ENCODE measurements around the gene SUMO4.

The SUMO4 gene

GRCh38 chr6:149392093-149392492, 8.0 kb upstream of the SUMO4 start:
- DNase-seq = no peak

- no peak for DNase-seq
These were observed 7.5 kb upstream of the SUMO4 start for GRCh38 chr6:149392535-149392934.

DNA sequence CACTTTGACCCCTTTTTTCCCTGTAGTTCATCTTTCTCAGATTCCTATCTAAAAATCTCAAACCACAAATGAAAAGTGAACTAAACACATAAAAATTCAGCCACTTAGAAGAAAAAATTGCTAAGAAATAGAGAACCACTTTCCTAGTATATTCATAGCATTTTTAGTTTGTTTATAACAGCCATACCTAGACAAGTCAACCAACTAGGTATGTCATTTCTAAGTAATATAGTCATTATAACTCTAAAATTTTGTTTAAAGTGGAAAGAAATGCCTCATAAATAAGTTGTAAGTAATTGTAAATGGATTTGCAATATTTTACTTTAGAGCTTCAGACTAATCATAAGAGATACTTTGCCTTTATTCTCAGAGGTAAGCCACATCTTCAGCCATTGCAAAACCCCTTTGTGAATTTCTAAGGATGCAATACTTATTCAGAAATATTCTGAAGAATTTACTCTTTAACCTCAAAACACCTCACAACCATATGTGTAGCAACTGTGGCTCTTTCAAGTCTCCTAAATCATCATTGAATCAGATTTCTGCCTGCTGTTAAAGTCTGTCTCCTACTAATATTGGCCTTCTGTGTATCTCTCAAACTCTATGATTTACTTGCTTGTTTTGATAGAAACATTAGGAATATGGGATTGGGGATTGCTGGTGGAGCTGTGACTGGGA, 6.9 kb upstream of the SUMO4 start:
- DNase-seq = no peak

- no peak for DNase-seq
These were observed 4.9 kb upstream of the SUMO4 start for GRCh38 chr6:149395185-149395584.

DNA sequence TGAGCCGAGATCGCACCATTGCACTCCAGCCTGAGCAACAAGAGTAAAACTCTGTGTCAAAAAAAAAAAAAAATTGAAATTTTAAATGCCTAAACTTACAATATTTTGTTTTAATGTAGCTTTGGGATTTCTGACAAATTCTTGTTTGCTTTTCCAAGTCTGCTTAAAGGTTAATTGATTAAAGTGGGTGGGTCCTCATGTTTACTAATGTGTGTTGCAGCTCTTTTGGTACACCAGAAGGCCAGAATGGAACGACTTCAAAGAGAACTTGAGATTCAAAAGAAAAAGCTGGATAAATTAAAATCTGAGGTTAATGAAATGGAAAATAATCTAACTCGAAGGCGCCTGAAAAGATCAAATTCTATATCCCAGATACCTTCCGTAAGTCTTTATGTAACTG, 2.7 kb upstream of the SUMO4 start:
- DNase-seq = no peak

DNA sequence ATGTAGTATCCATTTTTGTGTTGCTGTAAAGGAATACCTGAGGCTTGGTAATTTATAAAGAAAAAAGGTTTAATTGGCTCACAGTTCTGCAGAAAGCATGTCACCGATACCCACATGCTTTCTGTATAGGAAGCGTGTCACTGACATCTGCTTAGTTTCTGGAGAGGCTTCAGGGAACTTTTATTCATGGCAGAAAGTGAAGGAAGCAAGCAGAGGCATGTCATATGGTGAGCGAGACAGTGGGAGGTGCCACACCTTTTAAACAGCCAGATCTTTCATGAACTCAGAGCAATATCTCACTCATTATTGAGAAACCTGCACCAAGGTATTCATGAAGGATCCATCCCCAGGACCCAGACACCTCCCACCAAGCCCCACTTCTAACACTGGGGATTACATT, 3.5 kb downstream of the SUMO4 start:
- DNase-seq = no peak

DNA sequence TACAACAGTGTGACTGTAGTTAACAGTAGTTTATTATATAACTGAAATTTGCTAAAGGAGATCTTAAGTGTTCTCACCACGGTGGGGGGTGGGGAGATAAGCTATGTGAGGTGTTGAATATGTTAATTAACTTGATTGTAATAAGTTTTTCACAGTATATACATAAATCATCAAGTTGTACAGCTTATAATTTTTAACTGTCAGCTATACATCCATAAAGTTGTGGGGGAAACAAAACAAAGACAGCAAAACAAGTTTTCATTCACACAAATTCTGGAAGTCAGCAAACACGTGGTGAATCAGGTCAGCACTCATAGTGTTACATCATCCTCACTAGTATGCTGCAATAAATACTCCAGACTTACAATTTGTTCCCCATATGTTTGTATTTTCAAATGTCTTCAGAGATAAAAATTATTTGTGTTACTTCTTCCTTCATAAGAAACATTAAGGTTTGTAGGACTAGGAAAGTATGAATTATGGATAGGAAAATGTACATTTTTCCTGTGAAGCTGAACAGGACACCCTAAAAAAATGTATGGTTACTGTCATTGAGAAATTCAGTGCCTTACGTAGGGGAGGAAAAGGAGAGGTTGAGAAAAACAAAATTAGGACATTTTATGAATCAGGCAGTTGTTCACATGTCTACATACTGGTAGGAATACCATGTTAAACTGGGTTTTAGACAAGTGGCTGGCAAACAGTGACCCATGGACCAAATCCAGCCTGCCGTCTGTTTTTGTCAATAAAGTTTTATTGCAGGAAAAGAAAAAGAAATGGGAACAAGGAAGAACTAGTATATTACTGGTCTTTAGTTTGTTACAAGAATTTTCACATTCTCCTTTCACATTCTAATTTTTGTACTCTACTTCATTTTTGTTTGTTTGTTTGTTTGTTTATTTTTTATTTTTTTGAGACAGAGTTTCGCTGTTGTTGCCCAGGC, 6.0 kb downstream of the SUMO4 start:
- DNase-seq = peak; percentile 26

DNA sequence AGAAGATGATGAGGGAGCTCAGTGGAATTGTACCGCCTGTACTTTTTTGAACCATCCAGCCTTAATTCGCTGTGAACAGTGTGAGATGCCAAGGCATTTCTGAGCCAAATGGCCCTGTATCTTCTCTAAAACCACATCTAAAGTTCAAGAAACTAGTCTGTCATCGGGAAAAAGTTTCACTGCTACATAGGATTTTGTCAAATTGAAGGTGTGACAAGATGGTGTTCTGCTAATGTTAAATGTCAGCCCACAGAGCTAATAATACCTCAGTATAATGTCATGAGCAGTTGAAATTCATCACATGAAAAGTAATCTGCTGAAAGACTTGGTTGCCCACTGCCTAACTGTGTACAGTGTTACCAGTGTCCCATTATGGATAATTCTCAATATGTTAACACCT, 9.6 kb downstream of the SUMO4 start:
- DNase-seq = no peak

- no peak for DNase-seq
These were observed 10.5 kb downstream of the SUMO4 start for GRCh38 chr6:149410557-149410956.

DNA sequence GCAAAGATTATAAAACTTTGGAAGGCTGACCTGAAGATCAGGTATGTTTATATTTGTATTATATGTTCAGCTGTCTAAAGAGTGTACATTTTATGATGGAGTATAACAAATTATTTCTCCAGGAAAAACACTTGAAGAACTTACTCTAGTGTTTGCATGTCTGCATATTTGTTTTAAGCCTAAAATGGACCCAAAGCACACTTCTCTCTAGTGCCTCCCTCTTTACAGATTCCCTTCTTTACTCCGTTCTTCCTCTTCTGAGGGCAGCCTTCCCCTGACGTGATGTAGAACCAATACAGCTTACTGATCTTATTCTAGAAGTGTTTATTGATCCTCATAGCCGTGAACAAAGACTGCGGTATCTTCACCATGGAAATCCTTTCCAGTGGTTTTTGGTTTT, 13.9 kb downstream of the SUMO4 start:
- no peak for DNase-seq

DNA sequence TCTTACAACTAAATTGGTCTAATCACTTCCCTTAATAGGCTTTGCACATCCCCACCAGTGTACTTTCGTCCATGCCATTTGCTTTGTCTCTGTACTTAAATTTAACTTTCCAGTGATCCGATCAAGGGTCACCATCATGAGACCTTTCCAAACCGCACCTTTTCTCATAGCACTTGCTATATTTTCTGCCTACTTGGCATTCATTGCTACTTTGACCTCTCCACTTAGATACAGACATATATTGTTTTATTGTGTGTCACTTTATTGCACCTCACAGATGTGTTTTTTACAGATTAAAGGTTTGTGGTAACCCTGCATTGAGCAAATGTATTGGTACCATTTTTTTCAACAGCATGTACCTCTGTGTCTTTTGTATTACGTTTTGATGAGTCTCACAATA, 14.8 kb downstream of the SUMO4 start:
- DNase-seq = no peak

DNA sequence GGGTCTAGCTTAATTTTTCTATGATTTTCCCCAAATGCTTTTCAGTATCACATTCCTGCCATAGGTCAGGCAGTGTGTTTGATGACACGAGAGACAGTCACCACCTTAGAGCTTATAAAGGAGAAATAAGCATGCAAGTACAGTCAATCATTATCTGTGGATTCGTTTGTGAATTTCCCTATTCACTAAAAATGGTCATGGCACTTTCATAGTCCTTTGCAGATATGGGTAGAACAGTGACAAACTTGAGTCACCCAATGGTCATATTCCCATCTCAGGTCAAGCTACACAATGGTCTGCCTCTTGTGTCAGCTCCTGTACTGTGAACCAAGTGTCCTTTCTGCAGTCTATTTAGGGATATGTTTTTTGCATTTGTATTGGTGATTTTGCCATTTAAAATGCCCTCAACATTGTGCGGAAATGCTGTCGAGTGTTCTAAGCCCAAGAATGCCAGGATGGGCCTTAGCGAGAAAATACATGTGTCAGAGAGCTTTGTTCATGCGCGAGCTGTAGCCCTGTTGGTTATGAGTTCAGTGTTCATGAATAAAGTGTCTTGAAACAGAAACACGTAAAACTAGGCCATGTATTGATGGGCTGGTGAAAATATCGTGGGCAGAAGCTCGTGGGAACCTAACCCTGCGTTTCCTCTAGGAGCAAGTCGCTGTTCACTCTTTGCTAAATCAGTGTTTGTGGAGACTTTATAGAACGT, 19.8 kb downstream of the SUMO4 start:
- no peak for DNase-seq

- peak; percentile 30 for DNase-seq
These were observed 21.1 kb downstream of the SUMO4 start for GRCh38 chr6:149421132-149421531.

DNA sequence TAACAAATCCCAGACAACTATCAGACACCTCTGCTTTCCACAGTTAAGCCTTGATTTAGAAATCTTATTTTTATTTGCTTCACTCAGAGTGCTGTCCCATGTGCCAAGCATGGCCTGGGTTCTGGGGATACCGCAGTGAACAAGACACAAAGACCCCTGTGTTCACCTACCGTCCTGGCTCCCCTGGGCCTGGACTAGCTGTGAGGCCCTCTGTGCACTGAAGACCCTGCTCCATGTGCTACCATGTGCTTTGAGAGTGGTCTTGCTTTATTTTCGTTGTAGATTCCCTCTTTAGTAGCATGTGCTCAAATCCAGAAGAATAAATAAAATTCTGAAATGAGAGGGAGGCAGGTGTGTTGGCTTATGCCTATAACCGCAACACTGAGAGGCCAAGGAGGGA, 22.5 kb downstream of the SUMO4 start:
- DNase-seq = no peak

GRCh38 chr6:149423964-149424440, 23.9 kb downstream of the SUMO4 start:
- DNase-seq = no peak

- no peak for DNase-seq
These were observed 25.2 kb downstream of the SUMO4 start for GRCh38 chr6:149425224-149425623.

DNA sequence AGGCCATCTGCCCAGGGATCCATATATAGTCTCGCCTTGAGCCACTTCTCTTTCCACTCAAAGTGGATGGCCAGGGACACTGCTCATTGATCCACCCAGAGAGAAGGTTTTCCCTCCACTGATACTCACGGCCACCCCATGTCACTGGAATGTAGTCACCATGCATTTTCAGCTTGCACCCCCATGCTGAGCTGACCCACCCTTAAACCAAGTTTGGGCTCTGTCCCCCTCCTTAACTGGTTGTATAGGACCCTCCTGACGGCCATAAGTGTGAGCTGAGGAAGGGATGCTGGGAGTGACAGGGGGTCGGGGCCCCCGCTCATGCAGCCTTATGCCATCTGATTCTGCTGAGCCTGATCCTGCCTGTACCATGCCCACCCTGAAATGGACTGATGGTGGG, 25.7 kb downstream of the SUMO4 start:
- DNase-seq = no peak

DNA sequence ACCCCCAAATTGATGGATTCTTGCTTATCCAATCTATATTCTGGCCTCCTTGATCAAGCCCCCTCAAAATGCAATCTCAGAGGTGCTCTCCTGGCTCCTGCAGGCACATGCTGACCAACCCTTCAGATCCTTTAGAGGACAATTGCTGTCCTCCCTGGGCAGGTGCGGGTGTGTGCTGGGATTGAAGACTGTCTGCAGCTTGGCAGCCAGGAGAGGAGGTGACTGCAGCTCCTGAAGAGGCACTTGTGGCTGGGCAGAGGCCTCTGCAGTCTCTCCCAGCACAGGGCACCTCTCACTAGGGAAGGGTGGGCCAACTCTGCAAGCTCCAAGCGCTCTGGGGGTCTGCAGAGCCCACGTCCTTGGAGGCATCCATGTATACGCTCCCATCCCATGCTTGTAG, 28.5 kb downstream of the SUMO4 start:
- no peak for DNase-seq

DNA sequence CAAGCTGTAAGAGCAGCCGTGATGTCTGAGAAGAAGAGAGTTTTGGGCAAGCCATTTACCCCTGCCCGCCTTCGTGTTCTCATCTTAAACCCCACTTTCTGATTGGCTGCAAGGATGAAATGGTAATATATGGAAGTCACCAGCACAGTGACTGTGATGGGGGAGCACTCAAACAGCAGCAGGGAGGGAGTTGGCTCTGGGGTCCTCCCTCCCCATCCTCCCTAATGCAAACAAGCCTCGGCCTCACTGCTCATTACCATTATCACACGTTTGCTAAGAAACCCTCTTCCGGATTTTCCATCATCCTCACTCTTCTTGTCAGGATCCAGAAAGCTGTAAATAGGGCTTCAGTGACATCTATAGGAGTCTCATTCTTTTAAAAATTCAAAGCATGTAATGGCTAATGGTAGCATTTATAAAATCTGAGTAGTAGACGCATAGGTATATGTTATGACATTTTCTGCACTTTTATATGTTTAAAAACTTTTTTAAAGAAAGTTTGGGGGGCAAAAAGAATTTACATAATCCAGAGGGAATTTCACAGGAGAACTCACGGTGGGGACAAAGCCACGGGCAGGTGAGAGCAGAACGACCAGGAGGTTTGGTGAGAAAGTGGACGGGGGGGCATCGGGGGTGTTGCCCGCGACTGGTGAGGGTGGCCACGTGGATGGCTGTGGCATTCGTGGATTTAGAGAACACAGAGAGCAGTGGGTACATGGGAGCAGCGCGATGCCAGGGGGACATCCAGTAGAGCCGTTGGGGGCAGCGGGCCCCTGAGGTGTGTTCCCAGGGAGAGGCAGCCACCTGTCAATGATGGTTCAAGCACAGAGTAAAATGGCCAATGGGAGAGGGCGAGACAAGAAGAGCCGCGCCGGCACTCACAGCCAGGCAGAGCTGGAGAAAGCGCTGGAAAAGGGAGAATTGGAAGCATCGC, 29.6 kb downstream of the SUMO4 start:
- no peak for DNase-seq

DNA sequence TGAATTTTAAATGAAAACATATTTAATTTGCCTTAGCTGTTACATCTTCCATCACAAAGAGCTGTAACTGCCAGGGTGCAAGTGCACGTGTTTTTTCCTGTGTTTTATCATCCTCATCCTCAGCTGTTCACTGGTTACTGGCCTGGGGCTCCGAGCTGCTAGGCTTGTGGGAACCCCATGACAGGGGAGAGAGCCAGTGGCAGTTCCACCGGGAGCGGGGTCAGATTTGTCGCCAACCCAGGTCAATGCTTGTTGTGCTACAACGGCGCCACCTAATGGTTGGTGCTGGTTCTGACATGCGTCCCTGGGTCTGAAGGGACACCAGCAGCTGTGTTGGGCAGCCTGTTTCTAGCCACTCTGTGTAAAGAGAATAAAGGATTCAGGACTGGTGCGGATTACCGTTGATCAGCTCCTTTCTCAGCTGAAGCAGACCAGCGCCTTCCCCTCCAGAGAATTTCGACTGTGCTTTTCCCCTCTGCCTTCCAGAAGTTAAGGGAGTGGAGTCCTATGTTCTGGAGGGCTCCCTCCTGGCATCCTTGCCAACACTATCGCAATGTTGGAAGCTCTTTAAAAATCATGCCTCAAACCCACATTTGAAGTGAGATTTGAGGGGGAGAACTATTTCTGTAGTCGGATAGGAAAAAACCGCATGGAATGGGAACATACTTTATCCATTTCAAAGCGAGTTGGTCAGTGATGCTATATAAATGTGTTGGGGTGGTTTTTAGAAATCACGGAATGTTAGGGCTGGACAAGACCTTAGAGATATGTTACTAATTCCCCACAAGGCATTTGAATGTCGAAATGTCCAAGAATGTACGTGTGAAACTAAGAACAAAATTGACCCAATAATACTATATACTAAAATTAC, 32.1 kb downstream of the SUMO4 start:
- DNase-seq = peak; percentile 94

DNA sequence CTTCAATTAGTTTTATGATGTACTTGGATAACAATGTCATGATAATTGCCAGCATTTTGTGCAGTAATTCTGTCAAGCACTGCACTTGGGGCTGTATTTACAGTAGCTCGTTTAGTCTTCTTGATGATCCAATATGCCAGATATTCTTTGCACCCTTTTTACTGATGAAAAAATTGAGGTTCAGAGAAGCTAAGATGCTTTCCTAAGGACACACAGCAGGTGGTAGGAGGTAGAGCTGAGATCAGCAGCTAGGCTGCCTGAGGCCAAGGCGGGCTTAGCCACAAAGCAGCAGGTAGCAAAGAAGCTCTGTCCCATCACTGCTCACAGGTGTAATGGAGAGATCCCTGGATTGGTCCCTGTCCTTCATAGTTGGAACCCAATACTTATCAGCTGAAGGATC, 33.3 kb downstream of the SUMO4 start:
- DNase-seq = no peak
